Endothelial cell (in vitro differentiated cells): Measurements from ENCODE around the gene SOX15. TPM values are rescaled to one million over a fixed set of nuclear protein-coding genes. Genes with fewer than 3 reads are reported as not detected.

Experiments
- DNase-seq: peaks from one replicate; pipeline ENCODE4 v3.0.0; 2021; ENCODE audit warnings: low spot score
- H3K27ac Mint-ChIP-seq: one replicate; pipeline ENCODE4 v1.8.0; 2021; ENCODE audit warnings: mixed read lengths, inconsistent platforms; ENCODE audit not compliant: unreplicated experiment
- H3K27me3 Mint-ChIP-seq: one replicate; pipeline ENCODE4 v1.8.0; 2021; ENCODE audit warnings: mild to moderate bottlenecking, moderate library complexity, mixed read lengths, inconsistent platforms; ENCODE audit not compliant: unreplicated experiment
- H3K36me3 Mint-ChIP-seq: one replicate; pipeline ENCODE4 v1.8.0; 2021; ENCODE audit warnings: mild to moderate bottlenecking, low read depth, mixed read lengths, inconsistent platforms; ENCODE audit not compliant: unreplicated experiment
- H3K4me1 Mint-ChIP-seq: one replicate; pipeline ENCODE4 v1.8.0; 2021; ENCODE audit warnings: mild to moderate bottlenecking, mixed read lengths, inconsistent platforms; ENCODE audit not compliant: unreplicated experiment
- H3K4me3 Mint-ChIP-seq: one replicate; pipeline ENCODE4 v1.8.0; 2021; ENCODE audit warnings: mild to moderate bottlenecking, mixed read lengths, inconsistent platforms; ENCODE audit not compliant: unreplicated experiment
- H3K9me3 Mint-ChIP-seq: one replicate; pipeline ENCODE4 v1.8.0; 2021; ENCODE audit warnings: mixed read lengths, inconsistent platforms; ENCODE audit not compliant: unreplicated experiment
- CTCF ChIP-seq: fragments of 200-600 bp; sonication (generic); IDR thresholded peaks from one replicate; pipeline ENCODE4 v1.5.0; 2021; ENCODE audit warnings: antibody characterized with exemption; ENCODE audit not compliant: unreplicated experiment
- total RNA-seq: library from RNA; stranded (reverse); fragmentation: NEBNext Ultra II Directional; extraction: Animal tissue kit (Norgen Biotek cat#: 25700); gene quantifications from one replicate; pipeline ENCODE4 v1.2.1, GENCODE V29; 2021; ENCODE audit not compliant: unreplicated experiment

SOX15 gene
- total RNA-seq, 1 donor from 2014 or later: 1.3 TPM

GRCh38 chr17:7587420-7588151 is 2.3 kb downstream of the SOX15 start:
- peaks cover 29% of the 10 kb centered on the region for H3K36me3 Mint-ChIP-seq
- H3K4me1 Mint-ChIP-seq: peaks cover 16% of the 10 kb centered on the region
- H3K9me3 Mint-ChIP-seq: no peaks in the 10 kb centered on the region
- no peak for TF ChIP-seq CTCF
- peak overlapping the region; percentile 37 for H3K4me3 Mint-ChIP-seq
- DNase-seq: no peak
- H3K27me3 Mint-ChIP-seq: peaks cover 16% of the 10 kb centered on the region
- H3K27ac Mint-ChIP-seq: no peak overlapping the region

GRCh38 chr17:7586673-7587419 is 3.0 kb downstream of the SOX15 start:
- Mint-ChIP-seq H3K4me3 (peak overlapping the region; percentile 37), H3K4me1 (peaks cover 21% of the 10 kb centered on the region), H3K27me3 (peaks cover 14% of the 10 kb centered on the region), H3K27ac (no peak overlapping the region), H3K9me3 (no peaks in the 10 kb centered on the region), H3K36me3 (peaks cover 24% of the 10 kb centered on the region)
- no peak for DNase-seq
- TF ChIP-seq CTCF: no peak

- Mint-ChIP-seq H3K36me3 (peaks cover 33% of the 10 kb centered on the region), H3K27me3 (peaks cover 19% of the 10 kb centered on the region), H3K4me3 (peak within 1 kb of the TSS; percentile 99), H3K9me3 (no peaks in the 10 kb centered on the region), H3K27ac (peak within 1 kb of the TSS; percentile 100), H3K4me1 (peaks cover 45% of the 10 kb centered on the region)
- TF ChIP-seq CTCF: no peak
- DNase-seq: peak; percentile 93
These were observed 6.4 kb downstream of the SOX15 start, which contains the start of gene MPDU1 for GRCh38 chr17:7583253-7584109. Gene MPDU1 (plus strand): TSS chr17:7583852. CDS start chr17:7583863, 11 bp downstream.

- Mint-ChIP-seq H3K27ac (peak overlapping the region; percentile 100), H3K36me3 (peaks cover 41% of the 10 kb centered on the region), H3K4me1 (peaks cover 52% of the 10 kb centered on the region), H3K9me3 (no peaks in the 10 kb centered on the region), H3K4me3 (peak overlapping the region; percentile 83), H3K27me3 (peaks cover 17% of the 10 kb centered on the region)
- TF ChIP-seq CTCF: no peak
- no peak for DNase-seq
These were observed 7.3 kb downstream of the SOX15 start for GRCh38 chr17:7582396-7583252.
